SH-SY5Y (cell line): ENCODE measurements around the gene SLC9B1.

Experiments
- GATA2 ChIP-seq: IDR thresholded peaks from 2 replicates; pipeline ENCODE4 v1.6.1; 2011; ENCODE audit warnings: mild to moderate bottlenecking, low read depth, low read length
- GATA3 ChIP-seq: IDR thresholded peaks from 2 replicates; pipeline ENCODE4 v1.6.1; 2011; ENCODE audit warnings: low read depth, mild to moderate bottlenecking, low read length, moderate library complexity

DNA sequence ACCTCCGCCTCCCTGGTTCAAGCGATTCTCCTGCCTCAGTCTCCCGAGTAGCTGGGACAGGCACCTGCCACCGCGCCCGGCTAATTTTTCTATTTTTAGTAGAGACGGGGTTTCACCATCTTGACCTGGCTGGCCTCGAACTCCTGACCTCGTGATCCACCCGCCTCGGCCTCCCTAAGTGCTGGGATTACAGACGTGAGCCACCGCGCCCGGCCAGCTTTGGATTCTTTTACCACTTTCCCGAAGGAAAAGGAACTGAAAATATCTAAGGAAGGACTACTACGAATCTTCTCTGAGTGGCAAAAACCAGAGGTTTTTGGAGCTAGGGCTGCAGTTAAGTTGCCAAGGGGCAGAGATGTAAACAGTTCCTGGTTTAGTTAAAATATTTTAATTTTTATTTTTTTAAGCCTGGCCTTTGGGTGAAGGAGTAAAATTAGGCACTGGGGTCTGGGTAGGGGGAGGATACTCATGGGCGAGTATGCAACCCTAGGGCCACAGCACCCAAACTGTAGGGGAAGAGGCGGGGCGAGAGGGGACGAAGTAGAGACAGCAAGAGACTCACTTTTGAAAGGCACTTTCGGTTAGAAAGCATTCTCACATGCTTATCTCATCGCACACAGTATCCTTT is 151.2 kb downstream of the SLC9B1 start:
- TF ChIP-seq GATA2 = no peak
- no peak for TF ChIP-seq GATA3
